GM11168 (cell line): Measurements from ENCODE around the gene NNAT.

Experiments used
- in situ Hi-C: fragments of 300-500 bp; cut with MboI; formaldehyde crosslinking; loops from one replicate; pipeline ENCODE4 v1.12.0; 2022; ENCODE audit warnings: low sequenced_read_pairs; ENCODE audit not compliant: unreplicated experiment

Gene NNAT

DNA sequence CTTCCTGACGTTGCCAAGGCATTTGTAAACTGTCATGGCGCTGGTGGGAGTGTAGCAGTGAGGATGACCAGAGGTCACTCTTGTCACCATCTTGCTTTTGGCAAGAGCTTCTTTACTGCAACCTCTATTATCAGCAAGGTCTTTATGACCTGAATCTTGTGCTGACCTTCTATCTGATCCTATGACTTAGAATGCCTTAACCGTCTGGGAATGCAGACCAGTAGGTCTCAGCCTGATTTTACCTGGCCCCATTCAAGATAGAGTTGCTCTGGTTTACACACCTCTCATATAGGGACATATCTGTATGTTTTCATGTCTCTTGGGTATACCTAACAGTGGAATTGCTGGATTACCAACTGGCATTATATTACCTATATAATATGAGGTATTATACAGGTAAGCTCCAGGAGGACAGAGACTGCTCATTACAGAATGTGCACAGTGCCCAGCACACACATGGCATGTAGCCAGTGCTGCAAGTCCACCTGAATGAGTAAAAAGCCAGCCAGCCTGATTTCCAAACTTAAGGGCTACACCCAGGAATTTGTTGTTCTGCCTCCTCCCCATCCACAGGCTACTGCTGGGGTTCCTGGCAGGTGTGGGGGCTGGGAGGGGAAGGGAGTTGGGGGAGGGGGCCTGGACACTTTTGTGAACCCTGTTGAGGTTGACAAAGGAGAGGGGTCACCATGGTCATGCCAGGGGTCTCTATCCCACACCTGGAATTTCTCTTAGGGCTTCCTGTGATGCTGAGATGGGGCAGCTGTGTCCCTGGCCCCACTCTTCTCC is 41.8 kb downstream of the NNAT start:
- in situ Hi-C loops: no loop called here

DNA sequence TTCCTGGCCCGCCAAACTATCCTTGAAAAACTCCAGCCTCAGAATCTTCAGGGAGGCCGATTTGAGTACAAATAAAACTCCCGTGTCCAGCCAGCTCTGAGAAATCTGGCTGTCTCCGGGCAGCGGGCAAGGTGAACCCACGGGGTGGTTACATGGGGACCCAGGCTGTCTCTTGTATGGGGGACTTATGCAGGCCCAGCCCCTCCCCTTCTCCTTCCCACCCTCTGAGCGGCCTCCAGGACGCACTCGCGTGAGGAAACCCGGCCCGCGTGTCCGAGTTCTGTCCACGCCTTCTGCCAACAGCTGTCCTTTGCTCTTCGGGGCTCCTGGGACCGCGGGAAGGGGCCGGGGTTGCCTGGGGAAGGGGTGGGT is 43.0 kb downstream of the NNAT start:
- in situ Hi-C loops: no loop called here

DNA sequence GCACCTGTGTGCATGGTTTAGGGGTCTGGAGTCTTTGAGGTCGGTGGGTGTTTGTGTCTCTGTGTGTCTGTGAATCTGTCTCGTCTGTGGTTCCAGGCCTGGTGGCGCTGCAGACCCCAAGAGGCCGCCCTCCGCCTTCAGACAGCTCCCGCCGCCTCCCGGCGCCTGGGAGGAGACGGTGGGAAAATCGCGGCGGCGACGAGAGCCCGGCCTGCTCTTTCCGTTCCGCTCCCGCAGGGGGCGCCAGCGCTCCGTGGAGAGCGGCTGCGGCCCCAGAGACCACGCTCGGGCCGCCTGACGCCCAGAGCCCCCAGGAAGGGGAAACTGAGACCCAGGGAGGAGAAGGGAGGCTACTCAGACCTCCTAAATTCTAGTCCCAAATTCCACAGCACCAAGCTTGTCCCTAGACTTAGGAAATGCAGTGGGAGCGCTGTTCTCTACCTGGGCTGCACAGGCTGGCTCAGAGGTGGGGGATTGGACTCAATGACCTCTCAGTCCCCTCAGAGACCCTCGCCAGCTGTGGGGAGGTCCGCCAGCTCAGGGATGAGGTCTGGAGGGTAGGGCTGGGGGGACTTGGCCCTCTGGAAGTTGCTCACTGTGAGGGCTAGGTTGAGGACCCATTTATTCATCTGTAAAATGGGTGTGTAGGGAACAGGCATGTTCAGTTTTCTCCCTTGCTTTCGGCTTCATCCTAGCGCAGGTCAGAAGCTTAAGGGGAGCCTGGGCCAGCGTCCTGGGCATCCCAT is 43.5 kb downstream of the NNAT start:
- in situ Hi-C loops: no loop called here

DNA sequence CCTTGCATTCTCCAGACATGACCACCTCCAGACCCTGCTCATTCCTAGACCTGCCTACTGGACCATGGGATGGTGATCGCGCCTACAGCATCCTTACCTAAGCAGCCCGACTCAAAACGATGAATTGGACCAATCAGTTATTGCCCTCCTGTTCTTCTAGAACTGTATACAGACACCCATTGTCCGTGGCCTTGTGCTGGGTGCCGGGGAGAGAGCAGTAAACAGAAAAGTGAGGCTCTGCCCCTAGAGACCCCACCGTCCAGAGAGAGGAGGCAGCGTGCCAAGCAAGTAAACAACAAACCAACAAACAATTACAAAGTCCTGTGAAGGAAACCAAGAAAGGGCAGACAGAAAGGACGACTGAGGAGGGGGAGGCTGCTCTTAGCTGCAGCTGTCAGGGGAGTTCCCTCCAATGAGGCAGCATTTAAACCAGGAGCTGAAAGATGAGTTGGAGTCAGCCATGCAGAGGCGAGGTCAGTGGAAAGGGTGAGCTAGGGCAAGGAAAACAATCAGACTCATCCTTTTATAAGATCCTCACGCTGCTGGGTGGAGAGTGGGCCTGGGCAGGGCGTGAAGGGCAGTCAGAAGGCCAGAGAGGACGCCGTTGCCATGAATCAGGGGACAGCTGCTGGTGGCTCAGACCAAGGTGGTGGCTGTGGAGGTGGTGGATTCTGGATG is 44.2 kb downstream of the NNAT start:
- in situ Hi-C loops: no loop called here

DNA sequence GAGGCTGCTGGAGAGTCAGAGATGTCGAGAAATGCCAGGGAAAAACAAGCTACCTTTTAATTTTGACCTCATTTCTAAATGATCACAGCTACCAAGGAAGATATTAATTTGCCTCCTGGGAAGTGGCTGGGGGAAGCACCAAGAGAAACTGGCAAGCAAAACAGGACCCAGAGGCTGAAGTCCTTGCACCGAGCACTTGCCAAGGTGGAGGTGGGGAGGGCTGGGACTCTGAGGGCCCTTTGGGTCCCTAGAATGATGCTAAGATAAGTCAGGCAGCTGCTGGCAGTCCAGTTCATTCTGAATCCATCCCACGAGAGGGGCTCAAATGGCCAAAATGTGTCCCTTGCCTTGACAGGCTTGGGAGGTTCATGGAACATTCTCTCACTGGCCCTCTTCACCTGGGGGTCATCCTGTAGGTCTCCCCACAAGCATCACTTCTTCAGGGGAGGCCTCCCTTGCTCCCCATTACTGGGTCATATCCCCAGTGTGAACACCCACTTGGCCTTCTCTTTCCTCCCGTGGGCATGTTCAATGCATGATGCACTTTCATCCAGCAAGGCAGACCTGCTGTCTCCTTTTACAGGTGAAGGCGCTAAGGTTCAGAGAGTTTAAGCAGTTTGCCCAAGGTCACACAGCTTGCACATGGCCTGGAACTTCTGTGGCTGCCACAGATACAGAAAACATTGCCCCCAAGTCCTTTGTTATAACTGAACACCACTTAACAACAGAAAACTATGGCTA is 45.7 kb downstream of the NNAT start:
- in situ Hi-C loops: no loop called here

DNA sequence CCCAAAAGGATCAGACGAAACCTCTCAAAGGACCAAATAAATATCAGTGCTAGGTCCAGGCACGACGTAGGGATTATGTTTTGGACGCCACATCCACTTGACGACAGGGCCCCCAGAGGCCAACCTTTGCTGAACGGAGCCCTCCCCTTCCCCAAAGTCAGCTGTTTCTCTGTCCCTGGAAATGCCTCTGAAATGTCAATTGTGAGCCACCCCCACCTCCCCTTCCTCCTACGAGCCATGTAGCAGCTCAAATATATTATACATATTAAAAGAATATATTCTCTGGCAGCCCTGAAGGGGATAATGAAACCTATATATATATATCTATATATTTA is 46.2 kb downstream of the NNAT start:
- in situ Hi-C loops: no loop called here

DNA sequence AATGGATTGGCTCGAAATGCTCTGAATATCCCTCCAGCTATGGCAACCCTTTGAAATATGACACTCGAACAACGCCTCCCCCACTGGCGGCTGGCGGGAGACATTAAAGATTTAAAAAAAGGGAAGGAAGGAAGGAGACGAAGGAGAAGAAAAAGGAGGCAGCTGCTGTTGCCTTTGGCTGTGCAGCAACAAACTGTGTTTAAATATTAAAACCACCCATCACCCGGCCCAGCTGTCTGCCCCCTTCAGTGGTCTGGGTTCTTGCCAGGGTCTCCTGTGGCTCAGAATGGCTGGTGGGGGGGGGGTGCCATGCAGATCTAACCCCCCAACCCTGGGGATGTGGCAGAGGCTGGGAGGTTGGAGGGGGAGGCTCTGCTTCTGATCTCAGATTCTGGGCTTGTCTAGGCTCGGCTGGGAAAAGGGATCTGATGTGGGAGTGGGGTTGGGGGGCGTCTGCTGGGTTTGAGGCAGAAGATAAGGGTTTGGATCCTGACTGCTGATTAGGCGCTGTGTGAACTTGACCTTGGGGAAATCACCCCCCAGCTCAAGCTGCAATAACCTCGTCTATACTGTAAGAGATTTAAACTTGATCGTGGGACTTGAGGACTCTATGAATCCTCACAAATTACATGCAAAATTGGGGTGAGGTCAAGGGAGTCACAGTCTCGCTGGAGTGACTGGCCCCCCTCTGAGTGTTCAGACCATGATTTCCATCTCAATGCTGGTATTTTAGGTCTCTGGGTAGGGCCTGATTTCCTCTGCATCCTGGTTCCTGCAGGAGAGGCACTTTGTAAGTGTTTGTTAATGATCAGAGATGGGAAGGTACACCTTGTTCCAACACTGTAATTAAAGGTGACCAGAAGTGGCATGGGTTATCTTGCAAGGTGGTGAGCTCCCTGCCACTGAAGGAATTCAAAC is 46.9 kb downstream of the NNAT start:
- in situ Hi-C loops: no loop called here

DNA sequence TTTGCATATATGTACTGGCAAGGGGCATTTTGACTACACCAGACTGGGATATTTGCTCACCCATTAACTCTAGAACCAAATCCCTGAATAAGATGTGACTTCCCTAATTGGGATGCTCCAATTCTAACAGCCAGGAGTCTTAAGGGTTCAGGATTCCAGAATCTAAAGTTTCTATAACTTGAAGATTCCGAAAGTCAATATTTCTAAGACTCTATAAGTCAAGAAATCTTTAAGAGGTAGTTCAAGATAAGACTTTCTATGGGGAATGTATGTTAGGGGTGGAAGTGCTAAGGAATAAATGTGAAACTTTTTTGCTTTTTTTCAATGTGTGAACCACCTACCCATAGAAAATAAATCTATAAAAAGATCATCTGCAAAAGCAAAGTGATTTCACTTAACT is 49.4 kb downstream of the NNAT start:
- in situ Hi-C loops: no loop called here

DNA sequence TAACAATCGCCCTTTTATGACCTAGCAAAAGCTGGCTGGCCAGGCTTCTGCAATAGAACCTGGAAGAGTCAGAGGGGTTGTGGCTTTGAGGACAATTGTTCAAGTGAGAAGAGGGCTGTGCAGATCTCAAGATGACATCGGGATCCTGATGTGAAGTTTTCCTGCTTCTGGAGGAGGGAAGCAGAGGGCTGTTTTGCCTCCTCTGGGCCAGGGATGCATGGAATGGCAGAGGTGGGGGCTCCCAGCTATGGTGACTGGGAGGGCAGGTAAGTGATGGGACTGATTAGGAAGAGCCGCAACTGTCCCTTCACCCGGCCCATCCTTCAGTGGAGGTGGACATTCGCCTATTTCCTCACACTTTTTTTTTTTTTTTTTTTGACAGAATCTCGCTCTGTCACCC is 50.0 kb downstream of the NNAT start:
- in situ Hi-C loops: no loop called here
